GM10266 (cell line): ENCODE data around the gene LGALS3BP.

Experiments
- DNase-seq: peaks from one replicate; pipeline ENCODE4 v3.0.0; 2012; ENCODE audit errors: extremely low spot score
- CTCF ChIP-seq: IDR thresholded peaks from 2 replicates; pipeline ENCODE4 v1.5.1; 2012; ENCODE audit warnings: mild to moderate bottlenecking, low read depth; ENCODE audit not compliant: control insufficient read depth, insufficient read depth; ENCODE audit errors: missing control alignments

The LGALS3BP gene

GRCh38 chr17:79003661-79004411, 24.1 kb upstream of the LGALS3BP start:
- no peak for TF ChIP-seq CTCF
- no peak for DNase-seq

- no peak for TF ChIP-seq CTCF
- no peak for DNase-seq
Observed at GRCh38 chr17:79002796-79003593, 23.3 kb upstream of the LGALS3BP start.

GRCh38 chr17:79002291-79002690, 22.6 kb upstream of the LGALS3BP start:
- DNase-seq, result no peak

GRCh38 chr17:79001190-79002020, 21.7 kb upstream of the LGALS3BP start:
- no peak for DNase-seq
- no peak for TF ChIP-seq CTCF

More at GRCh38 chr17:79002291-79002690, 22.6 kb upstream of the LGALS3BP start:
- no peak for TF ChIP-seq CTCF

- DNase-seq, result no peak
- TF ChIP-seq CTCF, result no peak
Observed at GRCh38 chr17:79000396-79001189, 20.9 kb upstream of the LGALS3BP start.

GRCh38 chr17:78999947-79000395, 20.2 kb upstream of the LGALS3BP start:
- no peak for TF ChIP-seq CTCF

More at GRCh38 chr17:78999947-79000395, 20.2 kb upstream of the LGALS3BP start:
- no peak for DNase-seq
